ENCODE measurements around the gene ZNF500.
"Not testable (repeated sequence)": the region's sequence is repeated elsewhere in the genome, so short reads cannot be mapped to it uniquely, and the experiment has no call there.

ZNF500 gene

DNA sequence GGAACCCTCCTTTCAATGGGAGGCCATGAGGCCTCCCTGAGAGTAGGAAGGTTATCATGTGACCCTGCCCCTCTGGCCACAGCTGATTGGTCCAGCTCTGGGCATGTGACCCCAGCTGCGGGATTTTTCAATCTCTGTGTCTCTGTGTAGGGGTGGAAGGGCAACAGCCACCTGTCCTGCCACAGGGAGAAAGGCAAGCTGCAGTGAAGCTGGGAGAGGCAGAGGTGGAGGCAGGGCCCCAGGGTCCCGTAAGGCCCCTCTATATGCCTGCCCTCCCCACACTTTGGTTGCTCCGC lies 21.7 kb downstream of the ZNF500 start:
- DNase-seq (ENCODE audit: low read depth in 2 of 2), result no peak

GRCh38 chr16:4744555-4745273 lies 22.2 kb downstream of the ZNF500 start:
- DNase-seq (ENCODE audit: low read depth in 2 of 2), result no peak

DNA sequence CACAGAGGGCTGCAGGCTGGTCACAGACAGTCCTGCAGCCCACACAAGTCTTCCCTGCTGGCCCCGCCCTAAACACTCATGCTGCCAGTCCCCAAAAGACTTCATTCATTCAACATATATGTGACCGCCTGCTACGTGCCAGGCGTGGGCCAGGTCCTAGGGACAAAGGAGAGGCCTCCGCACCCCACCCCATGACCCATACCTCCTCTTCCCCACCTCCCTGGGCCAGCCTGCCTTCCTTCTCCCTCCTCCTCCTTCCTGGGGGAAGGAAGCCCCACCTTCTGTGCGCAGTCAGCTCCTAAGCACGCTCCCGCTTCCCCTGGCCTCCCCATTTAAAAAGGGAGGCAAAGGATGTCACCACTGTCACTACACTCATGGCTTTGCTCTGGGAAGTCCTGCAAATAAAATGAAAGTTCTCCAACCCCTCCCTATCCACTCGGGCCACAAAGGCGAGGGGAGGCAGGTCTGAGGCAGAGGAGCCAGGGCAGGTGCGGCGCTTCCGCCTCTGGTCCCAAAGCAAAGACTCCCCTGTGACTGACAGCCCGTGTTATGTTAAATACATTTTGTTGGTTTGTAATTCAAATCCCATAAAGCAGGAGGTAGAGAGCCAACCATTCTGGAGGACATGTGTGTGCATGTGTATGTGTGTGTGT lies 23.6 kb downstream of the ZNF500 start:
- DNase-seq (ENCODE audit: low read depth in 2 of 2), result no peak

- not testable (repeated sequence) for DNase-seq (ENCODE audit: low read depth in 2 of 2)
Observed at GRCh38 chr16:4738370-4738769, 28.6 kb downstream of the ZNF500 start.

- no peak for DNase-seq (ENCODE audit: low read depth in 2 of 2)
Observed at GRCh38 chr16:4737545-4737944, 29.4 kb downstream of the ZNF500 start.

DNA sequence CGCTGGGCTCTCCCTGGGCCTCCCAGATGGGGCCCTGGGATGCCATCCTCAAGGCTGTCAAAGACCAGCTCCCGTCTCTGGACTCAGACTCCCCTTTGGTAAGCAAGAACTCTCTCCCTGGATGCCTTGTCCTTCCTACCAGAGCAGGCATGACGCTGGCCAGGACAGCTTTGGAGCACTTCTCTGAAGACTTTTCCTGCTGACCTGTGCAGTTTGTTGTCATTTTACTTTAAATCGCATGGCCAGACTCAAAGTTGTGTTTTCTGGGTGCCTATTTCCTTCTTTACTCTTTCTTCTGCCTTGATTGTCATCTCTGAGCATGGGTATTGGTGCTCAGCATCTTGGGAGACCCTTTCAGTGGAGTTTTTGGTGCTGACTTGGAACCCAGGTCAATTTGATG lies 30.4 kb downstream of the ZNF500 start:
- DNase-seq (ENCODE audit: low read depth in 2 of 2), result no peak

GRCh38 chr16:4734730-4735535 lies 32.0 kb downstream of the ZNF500 start:
- peak; percentile 92 to 93 for DNase-seq (ENCODE audit: low read depth in 2 of 2)

DNA sequence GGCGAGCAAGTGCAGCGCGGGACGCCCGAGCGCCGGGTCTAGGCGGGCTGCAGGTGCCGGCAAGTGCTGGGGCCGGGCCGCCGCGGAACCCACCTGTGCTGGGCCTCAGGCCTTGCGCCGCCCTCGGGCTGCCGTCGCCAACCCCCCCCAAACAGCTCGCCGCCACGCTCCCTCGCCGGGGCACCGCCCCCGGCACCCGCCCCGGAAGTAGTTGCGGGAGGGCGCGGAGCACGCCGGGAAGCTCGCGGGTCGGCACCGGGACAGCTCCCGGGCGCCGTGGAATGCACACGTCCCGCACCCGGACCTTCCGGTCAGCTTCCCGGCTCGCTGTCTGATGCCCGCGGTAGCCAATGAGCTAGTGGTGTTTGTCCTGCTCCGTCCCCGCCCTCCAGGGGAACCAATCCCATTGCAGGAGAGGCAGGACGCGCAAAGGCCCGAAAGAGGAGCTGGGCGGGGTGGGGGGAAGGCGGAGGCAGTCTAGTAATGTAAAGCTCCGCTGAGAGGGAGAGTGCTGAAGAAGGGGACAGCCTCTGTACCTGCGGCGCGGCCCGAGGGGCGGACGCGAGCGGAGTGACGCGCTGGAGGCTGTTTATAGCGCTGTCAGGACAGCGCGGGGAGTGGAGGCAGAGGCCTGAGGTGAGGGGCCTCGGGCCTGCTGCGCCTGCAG lies 32.8 kb downstream of the ZNF500 start, which contains the start of the genes ANKS3 and DNAAF8:
TSS of gene ANKS3 (minus strand) at position 209 of the 667 bp plus-strand sequence. CDS start 4,122 bp downstream, outside the sequence.
TSS of gene DNAAF8 (plus strand) at position 475 of the 667 bp plus-strand sequence. CDS start 1,978 bp downstream, outside the sequence.
- DNase-seq (ENCODE audit: low read depth in 2 of 2), result peak; percentile 64 to 82

DNA sequence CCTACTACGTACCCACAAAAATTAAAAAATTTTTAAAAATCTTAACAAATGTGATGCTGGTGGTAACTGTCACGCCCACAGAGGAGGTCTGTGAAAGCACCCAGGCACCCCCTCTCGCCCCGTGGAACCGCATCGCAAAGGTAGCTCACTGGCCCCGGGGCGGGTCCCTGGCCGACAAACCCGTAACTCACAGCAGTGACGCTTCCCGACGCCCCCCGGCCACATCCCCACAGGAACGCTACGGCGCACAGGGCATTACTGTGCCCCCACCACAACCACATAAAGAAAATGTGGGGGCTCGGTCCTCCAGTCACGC lies 33.3 kb downstream of the ZNF500 start:
- no peak for DNase-seq (ENCODE audit: low read depth in 2 of 2)

GRCh38 chr16:4733211-4733742 lies 33.7 kb downstream of the ZNF500 start:
- no peak for DNase-seq (ENCODE audit: low read depth in 2 of 2)

GRCh38 chr16:4729876-4730275 lies 37.1 kb downstream of the ZNF500 start:
- no peak for DNase-seq (ENCODE audit: low read depth in 2 of 2)

DNA sequence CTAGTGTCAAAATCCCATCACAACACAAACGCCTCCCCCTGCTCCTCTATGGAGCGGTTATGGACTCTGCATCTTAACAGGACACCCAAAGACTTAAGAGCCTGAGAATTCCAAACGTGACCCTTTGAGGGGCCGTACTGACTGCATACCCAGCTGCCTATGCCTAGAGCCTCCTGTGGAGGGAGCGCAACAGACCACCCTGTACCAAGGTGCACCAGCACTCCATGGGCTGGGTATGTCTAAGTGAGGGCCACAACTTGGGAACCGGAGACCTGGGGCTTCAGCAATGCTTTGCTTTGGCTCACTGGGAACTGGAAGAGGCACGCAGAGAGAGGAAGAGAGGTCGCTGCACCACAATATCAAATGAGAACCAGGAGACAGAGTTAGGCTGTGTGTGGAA lies 38.3 kb downstream of the ZNF500 start:
- DNase-seq (ENCODE audit: low read depth in 2 of 2), result no peak

DNA sequence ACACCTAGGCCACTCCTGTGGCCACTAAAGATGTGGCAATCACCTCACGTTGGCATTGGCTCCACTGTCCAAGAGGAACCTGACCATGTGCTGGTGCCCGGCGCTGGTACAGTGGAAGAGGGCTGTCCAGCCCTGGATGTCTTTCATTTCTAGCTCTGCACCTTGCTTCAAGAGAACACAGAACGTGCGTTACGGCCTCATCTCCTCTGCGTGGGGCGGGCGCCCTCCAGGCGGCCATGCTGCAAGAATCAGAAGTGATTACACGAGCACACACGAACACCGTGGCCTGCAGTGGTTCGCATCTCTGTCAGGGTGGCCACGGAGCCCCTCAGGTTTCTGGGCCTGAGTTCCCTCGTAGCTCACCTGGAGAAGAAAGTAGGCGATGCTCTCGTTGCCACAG lies 40.3 kb downstream of the ZNF500 start:
- DNase-seq (ENCODE audit: low read depth in 2 of 2), result no peak

DNA sequence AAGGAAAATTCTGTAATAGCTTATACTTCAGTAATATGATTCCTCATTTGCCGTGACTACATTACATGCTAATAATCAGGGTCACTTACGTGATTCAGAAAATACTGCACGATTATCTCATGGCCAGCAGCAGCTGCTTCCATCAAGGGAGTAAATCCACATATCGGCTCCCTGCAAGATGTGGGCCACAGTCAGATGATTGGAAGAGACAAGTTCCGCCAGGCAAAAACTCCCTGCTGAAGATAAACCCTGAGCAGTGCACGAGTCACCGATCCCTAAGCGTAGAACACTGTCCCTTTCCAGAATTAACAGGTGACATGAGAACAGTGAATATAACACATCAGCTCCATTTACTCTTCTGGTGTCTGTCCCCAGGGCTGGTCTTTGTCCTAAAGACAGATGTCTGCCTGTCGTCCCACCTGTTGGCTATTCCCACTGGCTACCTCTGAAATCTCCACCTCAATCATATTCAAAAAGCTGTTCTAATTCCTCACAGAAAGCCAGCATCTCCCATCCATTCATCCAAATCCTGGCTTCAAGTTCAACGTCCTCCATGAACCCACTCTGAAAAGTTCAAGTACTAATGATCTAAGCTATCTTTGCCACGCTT lies 42.2 kb downstream of the ZNF500 start:
- DNase-seq (ENCODE audit: low read depth in 2 of 2), result no peak

GRCh38 chr16:4723071-4723767 lies 43.7 kb downstream of the ZNF500 start:
- no peak for DNase-seq (ENCODE audit: low read depth in 2 of 2)

DNA sequence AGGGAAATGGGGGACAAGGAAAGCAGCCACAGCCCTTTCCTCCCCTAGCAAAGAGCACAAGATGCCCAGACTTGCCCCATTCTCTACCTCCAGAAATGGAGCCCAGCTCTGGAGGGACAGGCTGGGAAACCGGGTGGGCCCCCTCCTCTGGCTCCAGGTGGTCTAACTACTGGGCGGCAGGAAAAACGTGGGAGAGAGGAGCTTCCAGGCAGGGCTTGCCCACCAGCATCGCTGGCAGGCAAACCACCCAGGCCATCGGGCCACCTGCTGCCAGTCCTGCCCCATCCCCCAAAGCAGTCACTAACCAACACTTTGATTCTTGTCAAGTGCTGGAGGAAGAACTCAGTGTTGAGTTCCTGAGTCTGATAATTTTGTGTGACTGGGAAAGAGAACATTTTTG lies 48.5 kb downstream of the ZNF500 start:
- DNase-seq (ENCODE audit: low read depth in 2 of 2), result no peak

DNA sequence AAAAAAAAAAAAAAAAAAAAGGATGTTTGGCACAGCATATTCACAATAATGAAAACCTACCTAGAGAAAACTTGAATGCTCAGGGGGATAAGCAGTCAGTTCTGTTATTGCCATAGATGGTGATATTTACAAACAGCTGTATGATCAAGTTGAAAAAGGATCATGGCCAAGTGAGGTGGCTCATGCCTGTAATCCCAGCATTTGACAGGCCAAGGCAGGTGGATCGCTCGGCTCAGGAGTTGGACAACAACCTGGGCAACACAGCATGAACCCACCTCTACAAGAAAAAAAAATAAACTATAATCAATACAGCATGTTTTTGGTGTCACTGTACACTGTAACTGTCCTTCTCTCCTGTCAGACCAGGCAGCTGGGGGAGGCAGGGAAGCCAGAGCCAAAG lies 52.0 kb downstream of the ZNF500 start:
- no peak for DNase-seq (ENCODE audit: low read depth in 2 of 2)

DNA sequence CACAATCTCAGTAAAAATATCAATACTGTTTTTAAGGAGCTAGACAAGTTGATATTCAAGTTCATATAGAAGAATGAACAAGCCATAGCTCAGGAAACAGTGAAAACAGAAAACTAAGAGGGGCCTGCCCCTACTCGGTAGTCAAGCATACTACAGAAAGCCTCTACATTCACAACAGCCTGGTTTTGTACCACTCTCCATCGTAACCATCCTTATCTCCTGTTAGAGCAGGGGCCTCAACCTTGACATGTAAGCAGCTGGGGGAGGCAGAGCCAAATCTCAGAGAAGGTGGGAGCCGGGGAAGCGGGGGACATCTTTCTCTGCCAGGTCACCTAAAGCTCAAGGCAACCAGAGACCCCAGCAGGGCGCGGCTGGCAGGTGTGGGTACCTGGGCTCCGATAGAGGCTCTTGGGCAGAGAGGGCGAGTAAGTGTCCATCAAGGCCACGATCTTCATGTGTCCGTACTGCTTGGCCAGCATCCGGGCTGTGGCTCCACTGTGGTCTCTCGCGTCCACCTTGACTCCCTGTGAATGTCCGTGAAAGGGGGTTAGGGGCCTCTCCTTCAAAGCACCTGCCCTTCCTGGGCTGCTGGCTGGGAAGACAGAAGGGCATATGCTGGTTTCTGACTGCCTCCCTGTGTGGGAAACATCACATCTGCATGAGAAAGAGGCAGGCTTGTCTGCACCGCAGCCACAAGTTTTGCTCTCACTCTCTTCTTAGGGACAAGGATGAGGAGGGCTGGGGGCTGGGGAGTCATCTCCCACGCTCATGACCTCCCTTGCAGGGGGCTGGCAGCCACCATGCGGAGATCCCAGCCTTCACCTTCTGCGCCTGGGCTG lies 53.1 kb downstream of the ZNF500 start:
- no peak for DNase-seq (ENCODE audit: low read depth in 2 of 2)

- no peak for DNase-seq (ENCODE audit: low read depth in 2 of 2)
Observed at GRCh38 chr16:4709481-4709880, 57.5 kb downstream of the ZNF500 start.

DNA sequence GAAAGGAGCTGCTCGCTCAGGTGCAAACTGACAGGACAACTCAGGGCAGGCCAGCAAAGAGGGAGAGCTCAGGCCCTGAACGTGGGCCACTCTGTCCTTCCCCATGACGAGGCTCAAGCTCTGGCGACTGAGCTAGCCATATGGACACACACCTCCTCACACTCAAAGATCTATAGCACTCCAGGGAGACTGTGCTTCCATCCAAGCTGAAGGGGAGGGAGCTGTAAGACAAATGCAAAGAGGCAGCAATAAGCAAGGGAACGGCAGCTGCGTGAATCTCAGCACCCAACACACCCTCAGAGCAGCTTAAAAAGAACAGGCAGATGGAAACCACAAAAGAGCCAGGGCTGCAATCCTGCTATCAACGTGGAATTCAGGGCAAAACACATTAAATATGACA lies 60.1 kb downstream of the ZNF500 start:
- DNase-seq (ENCODE audit: low read depth in 2 of 2), result no peak
